Fibroblast of skin of right quadriceps (primary cell): ENCODE data around the gene SSBP3.

Experiments used
- DNase-seq: peaks from one replicate; pipeline ENCODE4 v3.0.0-alpha.2; 2013

SSBP3 gene

DNA sequence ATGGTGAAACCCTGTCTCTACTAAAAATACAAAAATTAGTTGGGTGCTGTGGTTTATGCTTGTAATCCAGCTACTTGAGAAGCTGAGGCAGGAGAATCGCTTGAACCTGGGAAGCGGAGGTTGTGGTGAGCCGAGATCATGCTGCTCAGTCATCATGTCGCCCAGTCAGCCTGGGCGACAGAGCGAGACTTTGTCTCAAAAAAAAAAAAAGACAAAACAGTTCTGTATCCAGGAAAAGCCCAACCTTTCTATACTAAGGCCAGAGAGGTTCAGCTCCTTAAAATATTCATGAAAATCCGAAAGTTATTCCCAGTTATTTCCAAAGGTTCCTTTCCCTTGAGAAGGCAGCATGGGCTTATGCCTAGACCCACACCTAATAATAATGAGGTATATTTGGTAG lies 202.0 kb downstream of the SSBP3 start:
- no peak for DNase-seq

DNA sequence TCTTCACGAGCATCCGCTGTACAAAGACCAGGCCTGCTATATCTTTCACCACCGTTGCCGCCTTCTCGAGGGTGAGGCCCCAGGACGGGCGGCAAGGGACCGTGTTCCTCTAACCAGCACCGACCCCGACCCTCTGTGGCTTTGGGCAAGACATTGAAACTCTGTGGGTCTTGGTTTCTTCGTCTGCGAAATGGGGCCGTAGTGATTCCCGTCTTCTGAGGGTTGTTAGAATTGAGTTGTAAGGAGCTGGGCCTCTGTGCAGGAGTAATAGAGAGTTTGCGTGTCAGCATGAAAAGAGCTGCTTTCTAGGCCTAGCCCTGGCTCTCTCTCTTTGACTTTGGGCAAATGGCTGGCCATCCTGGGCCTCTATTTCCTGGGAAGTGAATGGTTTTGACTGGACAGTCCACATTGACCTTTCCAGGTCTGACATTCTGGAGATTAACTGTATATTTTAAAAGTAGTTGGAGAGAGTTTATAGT lies 205.6 kb downstream of the SSBP3 start:
- no peak for DNase-seq

DNA sequence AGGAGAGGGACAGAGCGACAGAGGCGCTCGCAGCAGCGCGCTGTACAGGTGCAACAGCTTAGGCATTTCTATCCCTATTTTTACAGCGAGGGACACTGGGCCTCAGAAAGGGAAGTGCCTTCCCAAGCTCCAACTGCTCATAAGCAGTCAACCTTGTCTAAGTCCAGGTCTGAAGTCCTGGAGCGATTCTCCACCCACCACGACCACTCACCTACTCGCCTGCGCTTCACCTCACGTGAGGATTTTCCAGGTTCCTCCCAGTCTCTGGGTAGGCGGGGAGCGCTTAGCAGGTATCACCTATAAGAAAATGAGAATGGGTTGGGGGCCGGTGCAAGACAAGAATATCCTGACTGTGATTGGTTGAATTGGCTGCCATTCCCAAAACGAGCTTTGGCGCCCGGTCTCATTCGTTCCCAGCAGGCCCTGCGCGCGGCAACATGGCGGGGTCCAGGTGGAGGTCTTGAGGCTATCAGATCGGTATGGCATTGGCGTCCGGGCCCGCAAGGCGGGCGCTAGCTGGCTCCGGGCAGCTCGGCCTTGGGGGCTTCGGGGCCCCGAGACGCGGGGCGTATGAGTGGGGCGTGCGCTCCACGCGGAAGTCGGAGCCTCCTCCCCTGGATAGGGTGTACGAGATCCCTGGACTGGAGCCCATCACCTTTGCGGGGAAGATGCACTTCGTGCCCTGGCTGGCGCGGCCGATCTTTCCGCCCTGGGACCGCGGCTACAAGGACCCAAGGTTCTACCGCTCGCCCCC lies 206.3 kb downstream of the SSBP3 start, which contains the start of the genes CYB5RL and MRPL37:
Gene CYB5RL, minus strand, starts transcription at position 266 of the 754 bp plus-strand sequence. CDS start 4,414 bp downstream, outside the sequence.
Gene MRPL37, plus strand, starts transcription at position 403 of the 754 bp plus-strand sequence. Its CDS starts 77 bp downstream, at position 480.
- DNase-seq: peak; percentile 97

DNA sequence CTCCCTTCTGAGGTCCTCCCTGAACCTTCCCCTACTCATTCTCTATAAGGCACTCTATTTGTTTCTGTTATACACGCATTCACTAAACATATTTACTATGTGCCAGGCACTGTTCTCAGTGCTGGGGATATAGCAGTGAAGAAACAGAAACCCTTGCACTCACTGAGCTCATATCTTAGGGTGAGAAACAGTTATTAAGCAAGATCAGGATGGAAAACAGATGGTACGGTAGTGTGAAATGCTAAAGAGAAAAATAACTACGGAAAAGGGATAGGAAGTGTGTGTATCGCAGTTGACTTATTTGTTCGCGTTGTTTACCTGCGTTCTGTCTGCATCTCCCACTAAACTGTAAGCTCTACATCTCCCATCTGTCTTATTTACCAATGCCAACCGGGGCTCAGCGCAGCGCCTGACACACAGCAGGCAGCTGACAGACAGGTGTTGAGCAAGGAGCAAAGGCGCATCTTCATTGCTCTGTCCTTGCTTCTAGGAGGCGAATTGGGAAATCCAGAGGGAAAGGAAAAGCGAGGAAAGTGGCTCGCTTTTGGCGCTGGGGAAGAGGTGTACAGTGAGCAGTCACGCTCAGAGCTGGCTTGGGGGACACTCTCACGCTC lies 206.9 kb downstream of the SSBP3 start:
- no peak for DNase-seq

DNA sequence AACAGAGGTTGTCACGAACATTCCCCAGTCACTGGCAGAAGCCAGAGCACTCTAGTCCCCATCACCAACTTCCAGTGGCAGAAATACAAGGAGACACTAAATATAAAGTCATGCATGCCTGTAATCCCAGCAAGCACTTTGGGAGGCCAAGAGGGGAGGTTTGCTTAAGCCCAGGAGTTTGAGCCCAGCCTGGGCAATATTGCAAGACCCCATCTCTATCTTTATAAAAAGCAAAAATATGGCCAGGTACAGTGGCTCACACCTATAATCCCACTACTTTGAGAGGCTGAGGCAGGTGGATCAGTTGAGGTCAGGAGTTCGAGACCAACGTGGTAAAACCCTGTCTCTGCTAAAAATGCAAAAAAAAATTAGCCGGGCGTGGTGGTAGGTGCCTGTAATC lies 212.7 kb downstream of the SSBP3 start:
- DNase-seq: no peak

DNA sequence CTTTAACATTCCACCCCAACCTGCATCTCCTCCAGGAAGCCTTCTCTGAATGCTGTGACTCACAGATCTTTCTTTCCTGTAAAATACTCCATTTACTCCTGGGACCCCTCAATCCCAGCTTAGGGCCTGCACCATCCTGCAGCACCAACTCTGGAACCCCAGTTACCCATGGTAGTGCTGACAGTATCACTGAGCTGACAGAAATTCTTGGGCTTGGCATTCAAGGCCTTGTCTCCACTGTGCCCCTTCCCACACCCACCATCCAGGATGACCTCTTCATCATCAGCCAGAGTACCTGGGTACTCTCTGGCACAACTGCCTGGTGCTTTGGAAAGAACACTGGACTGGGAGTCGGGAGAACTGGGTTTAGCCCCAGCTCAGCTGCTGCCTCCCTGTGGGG lies 214.7 kb downstream of the SSBP3 start:
- no peak for DNase-seq

DNA sequence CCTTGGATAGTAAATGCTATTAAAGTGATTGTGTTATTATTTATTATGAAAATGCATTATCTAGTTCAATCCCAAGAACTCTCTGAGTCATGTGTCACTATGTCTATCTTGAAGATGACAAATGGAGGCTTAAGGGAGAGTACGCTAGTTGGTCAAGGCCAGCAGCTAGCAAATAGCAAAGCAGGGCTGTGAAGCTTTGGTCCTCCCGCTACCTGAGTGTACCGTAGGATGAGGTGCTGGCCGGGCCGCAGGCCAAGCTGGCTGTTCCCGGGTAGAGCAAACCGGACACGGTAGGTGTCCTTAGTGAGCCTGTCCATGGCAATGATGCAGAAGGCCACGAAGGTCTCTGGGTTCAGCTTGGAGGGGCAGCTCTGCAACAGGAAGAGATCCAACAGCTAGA lies 215.7 kb downstream of the SSBP3 start:
- no peak for DNase-seq

DNA sequence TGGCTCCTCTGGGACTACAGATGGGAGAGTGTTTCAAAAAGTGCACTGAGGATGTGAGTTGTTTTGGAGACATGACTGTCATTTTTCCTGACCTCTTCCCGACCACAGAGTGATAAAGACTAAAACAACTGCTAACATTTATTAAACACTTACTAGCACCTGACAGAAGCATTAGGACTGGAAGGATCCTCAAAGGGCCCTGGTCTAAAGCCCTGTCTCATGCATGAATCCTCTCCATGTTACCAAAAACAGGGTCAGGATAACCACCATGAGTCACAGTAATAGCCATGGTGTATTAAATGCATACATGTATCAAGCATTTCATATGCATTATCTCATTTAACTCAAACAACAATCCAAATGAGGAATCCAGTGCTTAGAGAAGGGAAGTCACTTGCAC lies 217.9 kb downstream of the SSBP3 start:
- no peak for DNase-seq

DNA sequence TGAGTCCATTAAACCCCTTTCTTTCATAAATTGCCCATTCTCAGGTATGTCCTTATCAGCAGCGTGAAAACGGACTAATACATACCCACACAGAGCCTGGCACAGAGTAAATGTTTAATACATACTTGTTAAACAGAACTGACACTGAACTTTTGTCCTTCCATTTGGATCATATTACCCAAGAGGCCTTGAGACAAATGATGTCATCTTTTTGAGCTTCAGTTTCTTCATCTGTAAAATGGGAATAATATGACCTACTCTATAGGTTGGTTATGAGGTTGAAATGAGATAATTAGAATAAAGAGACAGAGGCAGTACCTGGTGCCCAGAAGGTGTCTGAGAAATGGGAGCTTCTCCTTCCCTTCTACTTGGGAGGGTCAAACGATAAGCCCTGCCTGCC lies 220.1 kb downstream of the SSBP3 start:
- no peak for DNase-seq

DNA sequence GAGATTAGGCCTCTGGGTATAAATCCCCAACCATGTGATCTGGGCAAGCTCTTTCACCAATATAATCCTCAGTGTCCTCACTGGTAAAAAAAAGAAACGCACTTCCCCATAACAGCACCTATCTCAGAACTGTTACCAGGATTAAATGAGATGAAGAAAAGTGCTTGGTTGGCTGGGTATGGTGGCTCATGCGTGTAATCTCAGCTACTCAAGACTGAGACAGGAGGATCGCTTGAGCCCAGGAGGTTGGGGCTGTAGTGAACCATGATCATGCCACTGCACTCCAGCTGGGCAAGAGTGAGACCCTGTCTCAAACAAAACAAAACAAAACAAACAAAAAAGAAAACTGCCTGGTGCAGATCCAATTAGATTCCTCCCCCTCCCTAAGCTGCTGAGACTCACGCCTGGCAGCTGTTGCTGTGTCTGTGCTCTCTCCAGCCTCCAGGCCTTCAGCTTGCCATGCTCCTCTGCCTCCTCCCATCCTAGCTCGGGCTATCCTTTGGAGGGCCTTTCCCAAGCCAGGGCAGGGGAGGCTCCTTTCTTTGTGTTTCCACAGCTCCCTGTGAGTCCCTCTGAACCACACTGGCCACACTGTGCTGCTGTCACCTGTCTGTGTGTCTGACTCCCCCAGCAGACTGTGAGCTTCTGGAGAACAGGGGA lies 225.4 kb downstream of the SSBP3 start:
- DNase-seq: no peak

DNA sequence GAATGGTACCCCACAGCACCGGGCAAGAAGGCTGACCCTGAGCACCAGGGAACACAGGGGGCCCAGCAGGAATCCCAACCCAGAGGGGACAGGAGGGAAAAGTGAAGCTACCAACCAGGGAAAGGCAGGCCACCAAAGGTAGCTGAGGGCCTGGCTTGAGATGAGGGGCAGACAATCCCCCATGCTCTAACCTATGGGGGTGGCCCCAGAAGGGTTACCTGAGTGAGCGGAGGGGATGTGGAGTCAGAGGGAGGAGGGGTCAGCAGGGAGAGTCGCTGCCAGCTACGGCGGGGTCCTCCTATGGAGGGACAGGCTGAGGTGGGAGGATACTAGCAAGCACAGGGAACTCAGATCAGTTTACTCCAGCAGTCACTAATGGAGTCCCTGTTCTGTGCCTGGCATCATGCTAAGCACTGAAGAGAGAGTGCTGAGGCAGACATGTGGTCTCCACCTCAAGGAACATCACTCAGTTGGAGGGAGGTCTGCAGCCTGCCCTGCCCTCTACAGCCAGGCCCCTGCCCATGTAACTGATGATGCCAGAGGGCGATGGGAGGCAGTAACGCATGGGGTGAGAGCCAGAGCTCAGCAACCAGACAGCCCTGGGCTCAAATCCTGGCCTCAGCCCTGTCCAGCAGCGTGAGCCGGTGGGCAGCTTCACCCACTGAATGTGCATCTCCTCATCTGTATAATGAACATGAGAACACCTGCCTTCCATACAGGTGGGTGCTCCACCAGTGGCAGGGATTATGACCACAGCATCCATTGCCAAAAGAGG lies 227.7 kb downstream of the SSBP3 start:
- no peak for DNase-seq

DNA sequence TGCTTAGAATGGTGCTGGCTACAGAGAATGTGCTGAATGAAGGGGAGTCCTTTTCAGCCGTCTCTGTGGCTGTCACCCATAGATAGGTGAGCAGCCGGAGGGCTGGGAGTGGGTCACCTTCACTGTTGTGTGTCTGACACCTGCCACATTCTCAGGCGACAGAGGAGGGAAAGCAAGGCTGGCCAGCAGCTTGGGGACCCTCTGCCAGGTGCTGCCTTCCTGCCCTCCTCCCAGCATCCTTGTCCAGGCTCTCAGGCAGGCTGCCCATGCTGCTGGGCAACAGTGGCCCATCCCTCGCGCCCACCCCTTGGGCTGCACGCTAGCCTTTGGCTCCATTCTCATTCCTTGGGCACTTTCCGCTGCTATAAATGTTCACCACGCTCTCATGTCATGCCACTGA lies 228.5 kb downstream of the SSBP3 start:
- DNase-seq: no peak

DNA sequence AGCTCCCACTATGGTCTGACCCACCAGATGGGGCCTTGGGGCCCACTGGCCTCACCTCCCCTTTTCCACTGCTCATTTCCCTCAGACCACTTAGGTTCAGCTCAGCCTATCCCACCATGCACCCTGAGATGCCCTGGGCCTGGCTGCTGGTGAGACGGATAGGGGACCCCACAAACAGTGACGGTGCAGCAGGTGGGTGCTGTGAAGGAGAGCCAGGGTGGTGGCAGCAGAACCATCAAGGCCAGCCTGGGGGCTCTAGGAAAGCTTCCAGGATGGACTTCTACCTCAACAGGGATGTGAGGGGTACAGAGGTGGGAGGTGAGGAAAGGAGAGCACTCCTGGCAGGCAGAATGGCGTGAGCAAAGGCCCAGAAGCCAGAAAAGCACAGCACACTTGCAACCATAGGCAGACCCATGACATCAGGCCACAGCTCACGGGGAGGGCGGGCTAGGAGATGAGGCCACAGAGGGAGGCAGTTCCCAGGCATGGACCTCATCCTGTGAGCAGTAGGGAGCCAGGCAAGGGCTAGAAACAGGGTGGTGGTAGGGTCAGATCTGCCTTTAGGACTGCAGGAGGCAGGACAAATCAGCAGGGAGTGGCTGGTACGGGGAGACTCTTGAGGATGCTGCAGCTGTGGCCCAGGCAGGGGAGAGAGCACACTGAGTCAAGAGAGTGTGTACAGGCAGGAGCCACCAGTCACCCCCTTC lies 229.4 kb downstream of the SSBP3 start:
- no peak for DNase-seq
